Right lobe of liver (tissue), 6 donors: ENCODE results near the gene SOX8. TPM values are rescaled to one million over a fixed set of nuclear protein-coding genes. Genes with fewer than 3 reads are reported as not detected.

Experiments
- ATAC-seq, 4 donors: fragments of 200-7000 bp; cut with Tn5 transposase; one replicate each; pipeline ENCODE4 v1.9.1; 2020; ENCODE audit warnings: mild to moderate bottlenecking in 4 of 4, moderate library complexity in 4 of 4
- DNase-seq, 3 donors: peaks; one replicate each; pipeline ENCODE4 v3.0.0-alpha.2; 2020
- H3K27ac ChIP-seq, 3 donors: fragments of 200-600 bp; one replicate each; pipeline ENCODE4 v1.8.0; 2022
- H3K27me3 ChIP-seq, 2 donors: fragments of 200-600 bp; one replicate each; pipeline ENCODE4 v1.8.0; 2022
- H3K36me3 ChIP-seq, 4 donors: fragments of 200-600 bp; sonication (generic) in 1 of 4; one replicate each; pipeline versions ENCODE4 v1.5.1 to v1.8.0; 2017 to 2022; ENCODE audit warnings: control low read depth in 1 of 4
- H3K4me1 ChIP-seq, 4 donors: fragments of 200-600 bp; sonication (generic) in 1 of 4; one replicate each; pipeline versions ENCODE4 v1.5.1 to v1.8.0; 2017 to 2022; ENCODE audit warnings: control low read depth in 1 of 4
- H3K4me3 ChIP-seq, 3 donors: fragments of 200-600 bp; one replicate each; pipeline ENCODE4 v1.8.0; 2022
- H3K9me3 ChIP-seq, 4 donors: fragments of 200-600 bp; sonication (generic) in 1 of 4; one replicate each; pipeline versions ENCODE4 v1.5.1 to v1.8.0; 2017 to 2022; ENCODE audit warnings: control low read depth in 1 of 4
- CTCF ChIP-seq, 4 donors: fragments of 200-600 bp in 3 of 4; fragments of 450-650 bp in 1 of 4; IDR thresholded peaks; one replicate each; pipeline versions ENCODE4 v1.5.1 to v1.8.0; 2016 to 2022; ENCODE audit warnings: antibody characterized with exemption in 4 of 4, mild to moderate bottlenecking in 2 of 4
- POLR2A ChIP-seq: fragments of 450-650 bp; IDR thresholded peaks from one replicate; pipeline ENCODE4 v1.6.1; 2017; ENCODE audit warnings: antibody characterized with exemption, mild to moderate bottlenecking
- WGBS: methylation state at CpG from one replicate; pipeline ENCODE4 v1.1.6; 2018; ENCODE audit warnings: low coverage, low lambda C conversion rate; ENCODE audit not compliant: insufficient coverage; ENCODE audit errors: missing lambda C conversion rate; 5-methylcytosine and 5-hydroxymethylcytosine counted together
- intact Hi-C, 2 donors: fragments of 100-400 bp; cut with DNase I; formaldehyde crosslinking; loops; one replicate each; pipeline versions ENCODE4 v1.11.2 to v1.14.1; 2022
- total RNA-seq, 6 experiments: library from RNA; depleted of rRNA in 2 of 6; stranded (reverse); fragments of >200 nt in 2 of 6; fragmentation: NEBNext Ultra II Directional in 3 of 6; extraction: Animal tissue kit (Norgen Biotek cat#: 25700) in 3 of 6; gene quantifications; one replicate each; pipeline versions ENCODE4 v1.1.0 to v1.2.4, GENCODE V29; 2016 to 2023
- donor health status: DM: no; HTN: yes; CAD: no.
- donor health status: DM: no; HTN: no; CAD: no.
- donor health status: DM: no; HTN: no; CAD: no.
- donor health status: DM: no; HTN: yes; CAD: no.
- donor health status: DM: no; HTN: yes; CAD: no.

The SOX8 gene
- total RNA-seq, 6 experiments from 2014 or later = 0.07 to 0.13 (median 0.09) TPM; not detected in 3

- Histone ChIP-seq H3K4me3 (no peak overlapping the region), H3K27me3 (no peaks in the 10 kb centered on the region), H3K27ac (no peak overlapping the region), H3K9me3 (no peaks in the 10 kb centered on the region), H3K4me1 (no peaks in the 10 kb centered on the region), H3K36me3 (no peaks in the 10 kb centered on the region)
- ATAC-seq (no peak), DNase-seq (no peak)
- intact Hi-C loops = no loop called here
- WGBS = 37% methylated on average over 2 of the region's 9 CpGs
- TF ChIP-seq POLR2A (no peak), CTCF (IDR thresholded peaks at IDR 0.05) (no peak)
Observed at GRCh38 chr16:991773-992172, 10.2 kb downstream of the SOX8 start.

- H3K27ac ChIP-seq = no peak overlapping the region
- ATAC-seq (no peak), DNase-seq (no peak)
- no peak for TF ChIP-seq CTCF (IDR thresholded peaks at IDR 0.05)
- TF ChIP-seq POLR2A = no peak
- H3K4me3 ChIP-seq = no peak overlapping the region
- 59% methylated on average over 3 of the region's 3 CpGs for WGBS
- no peaks in the 10 kb centered on the region for H3K36me3 ChIP-seq
- intact Hi-C loops = no loop called here
- H3K9me3 ChIP-seq = no peaks in the 10 kb centered on the region
- no peaks in the 10 kb centered on the region for H3K4me1 ChIP-seq
- no peaks in the 10 kb centered on the region for H3K27me3 ChIP-seq
Observed at GRCh38 chr16:993731-994130, 12.2 kb downstream of the SOX8 start.

- Histone ChIP-seq H3K9me3 (no peaks in the 10 kb centered on the region), H3K27me3 (no peaks in the 10 kb centered on the region), H3K4me3 (no peak overlapping the region), H3K27ac (no peak overlapping the region), H3K36me3 (no peaks in the 10 kb centered on the region), H3K4me1 (no peaks in the 10 kb centered on the region)
- ATAC-seq (no peak), DNase-seq (no peak)
- TF ChIP-seq CTCF (IDR thresholded peaks at IDR 0.05) (no peak), POLR2A (no peak)
- intact Hi-C loops = no loop called here
- 37% methylated on average over 3 of the region's 3 CpGs for WGBS
Observed at GRCh38 chr16:995087-995486, 13.5 kb downstream of the SOX8 start.

GRCh38 chr16:995783-996182 lies 14.2 kb downstream of the SOX8 start:
- intact Hi-C loops = no loop called here
- H3K9me3 ChIP-seq = no peaks in the 10 kb centered on the region
- no peak overlapping the region for H3K4me3 ChIP-seq
- H3K36me3 ChIP-seq = no peaks in the 10 kb centered on the region
- TF ChIP-seq POLR2A (no peak), CTCF (IDR thresholded peaks at IDR 0.05) (no peak)
- H3K4me1 ChIP-seq = no peaks in the 10 kb centered on the region
- no peak overlapping the region for H3K27ac ChIP-seq
- 33% methylated on average over 1 of the region's 3 CpGs for WGBS
- no peak for ATAC-seq
- no peak for DNase-seq
- H3K27me3 ChIP-seq = no peaks in the 10 kb centered on the region

- 16% methylated on average over 3 of the region's 6 CpGs for WGBS
- no peak for TF ChIP-seq POLR2A
- no peak for TF ChIP-seq CTCF (IDR thresholded peaks at IDR 0.05)
Observed at GRCh38 chr16:996681-997080, 15.1 kb downstream of the SOX8 start.

More at GRCh38 chr16:996681-997080, 15.1 kb downstream of the SOX8 start:
- intact Hi-C loops = no loop called here
- Histone ChIP-seq H3K36me3 (no peaks in the 10 kb centered on the region), H3K27me3 (no peaks in the 10 kb centered on the region), H3K4me3 (no peak overlapping the region), H3K9me3 (no peaks in the 10 kb centered on the region), H3K27ac (no peak overlapping the region), H3K4me1 (no peaks in the 10 kb centered on the region)
- DNase-seq (no peak), ATAC-seq (no peak)
